Ureter (tissue), 1 donor: Measurements from ENCODE around the gene CARS2. TPM values are rescaled to one million over a fixed set of nuclear protein-coding genes. Genes with fewer than 3 reads are reported as not detected.
"Not testable (repeated sequence)": the region's sequence is repeated elsewhere in the genome, so short reads cannot be mapped to it uniquely, and the experiment has no call there.

Experiments used
- DNase-seq: peaks from one replicate; pipeline ENCODE4 v3.0.0-alpha.2; 2020; ENCODE audit warnings: low spot score
- total RNA-seq: library from RNA; stranded (reverse); gene quantifications from one replicate; pipeline ENCODE4 v1.2.4, GENCODE V29; 2023
- donor health status: DM: yes; HTN: yes; CAD: no.

The CARS2 gene
- total RNA-seq, 1 donor from 2014 or later, result 86.7 TPM

GRCh38 chr13:110683203-110683883, 22.6 kb downstream of the CARS2 start:
- no peak for DNase-seq

- no peak for DNase-seq
Observed at GRCh38 chr13:110682746-110683145, 23.2 kb downstream of the CARS2 start.

GRCh38 chr13:110681868-110682550, 23.9 kb downstream of the CARS2 start:
- DNase-seq, result no peak

- DNase-seq, result no peak
Observed at GRCh38 chr13:110680852-110681251, 25.1 kb downstream of the CARS2 start.

- no peak for DNase-seq
Observed at GRCh38 chr13:110677731-110678545, 28.0 kb downstream of the CARS2 start.

GRCh38 chr13:110676595-110677587, 29.0 kb downstream of the CARS2 start:
- DNase-seq, result no peak

GRCh38 chr13:110669814-110670213, 36.1 kb downstream of the CARS2 start:
- DNase-seq, result not testable (repeated sequence)

- no peak for DNase-seq
Observed at GRCh38 chr13:110669036-110669435, 36.9 kb downstream of the CARS2 start.

GRCh38 chr13:110666255-110666533, 39.7 kb downstream of the CARS2 start:
- no peak for DNase-seq

- no peak for DNase-seq
Observed at GRCh38 chr13:110665491-110666254, 40.2 kb downstream of the CARS2 start.

- no peak for DNase-seq
Observed at GRCh38 chr13:110664673-110665072, 41.2 kb downstream of the CARS2 start.

- no peak for DNase-seq
Observed at GRCh38 chr13:110664041-110664440, 41.9 kb downstream of the CARS2 start.

- no peak for DNase-seq
Observed at GRCh38 chr13:110663491-110663890, 42.4 kb downstream of the CARS2 start.

- no peak for DNase-seq
Observed at GRCh38 chr13:110662777-110663443, 43.0 kb downstream of the CARS2 start.

- DNase-seq, result no peak
Observed at GRCh38 chr13:110662091-110662490, 43.8 kb downstream of the CARS2 start.

- no peak for DNase-seq
Observed at GRCh38 chr13:110661256-110661655, 44.7 kb downstream of the CARS2 start.

GRCh38 chr13:110658218-110658911, 47.6 kb downstream of the CARS2 start:
- DNase-seq, result not testable (repeated sequence)

GRCh38 chr13:110657196-110657595, 48.7 kb downstream of the CARS2 start:
- no peak for DNase-seq

- DNase-seq, result no peak
Observed at GRCh38 chr13:110653851-110654250, 52.1 kb downstream of the CARS2 start.

GRCh38 chr13:110653271-110653670, 52.6 kb downstream of the CARS2 start:
- DNase-seq, result no peak
